22Rv1 (cell line): ENCODE results near the gene USP32.

Experiments
- H3K27ac ChIP-seq: fragments of 450-650 bp; 2 replicates; pipeline ENCODE4 v1.5.1; 2017
- CTCF ChIP-seq: fragments of 450-650 bp; IDR thresholded peaks from 2 replicates; pipeline ENCODE4 v1.5.1; 2017; ENCODE audit warnings: mild to moderate bottlenecking
- ZFX ChIP-seq: fragments of 450-650 bp; IDR thresholded peaks from 2 replicates; pipeline ENCODE4 v1.6.1; 2017; ENCODE audit warnings: antibody characterized with exemption, borderline replicate concordance

Gene USP32

GRCh38 chr17:60359415-60359814, 32.5 kb downstream of the USP32 start:
- no peak for TF ChIP-seq ZFX
- no peak for TF ChIP-seq CTCF
- no peak overlapping the region for H3K27ac ChIP-seq

- no peak for TF ChIP-seq ZFX
- no peak for TF ChIP-seq CTCF
- H3K27ac ChIP-seq = no peak overlapping the region
Observed at GRCh38 chr17:60358606-60359225, 33.2 kb downstream of the USP32 start.

- TF ChIP-seq ZFX = no peak
- no peak for TF ChIP-seq CTCF
- H3K27ac ChIP-seq = no peak overlapping the region; the same call in 1 of the 2 replicates
Observed at GRCh38 chr17:60356940-60357339, 35.0 kb downstream of the USP32 start.

GRCh38 chr17:60355663-60356594, 36.0 kb downstream of the USP32 start:
- TF ChIP-seq CTCF = no peak
- TF ChIP-seq ZFX = no peak
- H3K27ac ChIP-seq = peak overlapping the region; percentile 68

- TF ChIP-seq CTCF = no peak
- TF ChIP-seq ZFX = no peak
- no peak overlapping the region for H3K27ac ChIP-seq
Observed at GRCh38 chr17:60354223-60354622, 37.7 kb downstream of the USP32 start.

- TF ChIP-seq CTCF = no peak
- H3K27ac ChIP-seq = no peak overlapping the region
Observed at GRCh38 chr17:60353773-60354172, 38.2 kb downstream of the USP32 start.

GRCh38 chr17:60352569-60352968, 39.4 kb downstream of the USP32 start:
- no peak for TF ChIP-seq ZFX
- no peak for TF ChIP-seq CTCF
- no peak overlapping the region for H3K27ac ChIP-seq
